AG08396 (cell line): Measurements from ENCODE around the gene OPTN.
A peak's percentile ranks its signal among the peaks of the same experiment; 100 is the strongest.
"Not testable (repeated sequence)": the region's sequence is repeated elsewhere in the genome, so short reads cannot be mapped to it uniquely, and the experiment has no call there.

Source experiments
- DNase-seq: peaks from one replicate; pipeline ENCODE4 v3.0.0; 2012; ENCODE audit warnings: low spot score, mixed read lengths

The OPTN gene

GRCh38 chr10:13099666-13100348 is at the start of gene OPTN:
TSS of gene OPTN (plus strand) at chr10:13100163. CDS start at chr10:13109123, 8,960 bp downstream.
- DNase-seq: peak; percentile 95

- no peak for DNase-seq
Measured at GRCh38 chr10:13051126-13051694, 48.8 kb upstream of the OPTN start.

GRCh38 chr10:13053208-13053607 is 46.8 kb upstream of the OPTN start:
- not testable (repeated sequence) for DNase-seq

- DNase-seq: no peak
Measured at GRCh38 chr10:13053794-13054462, 46.0 kb upstream of the OPTN start.

GRCh38 chr10:13054844-13055243 is 45.1 kb upstream of the OPTN start:
- DNase-seq: no peak

- DNase-seq: peak; percentile 31
Measured at GRCh38 chr10:13056456-13057077, 43.4 kb upstream of the OPTN start.

- no peak for DNase-seq
Measured at GRCh38 chr10:13062803-13063202, 37.2 kb upstream of the OPTN start.

- DNase-seq: no peak
Measured at GRCh38 chr10:13066527-13066926, 33.4 kb upstream of the OPTN start.

- DNase-seq: no peak
Measured at GRCh38 chr10:13067431-13067830, 32.5 kb upstream of the OPTN start.

- DNase-seq: no peak
Measured at GRCh38 chr10:13068071-13068470, 31.9 kb upstream of the OPTN start.

- no peak for DNase-seq
Measured at GRCh38 chr10:13068484-13068883, 31.5 kb upstream of the OPTN start.

- DNase-seq: no peak
Measured at GRCh38 chr10:13072339-13072738, 27.6 kb upstream of the OPTN start.

GRCh38 chr10:13074563-13075451 is 25.2 kb upstream of the OPTN start:
- peak; percentile 80 for DNase-seq

GRCh38 chr10:13078912-13079775 is 20.8 kb upstream of the OPTN start:
- no peak for DNase-seq

- no peak for DNase-seq
Measured at GRCh38 chr10:13079776-13080050, 20.2 kb upstream of the OPTN start.

- DNase-seq: no peak
Measured at GRCh38 chr10:13080643-13081042, 19.3 kb upstream of the OPTN start.

- not testable (repeated sequence) for DNase-seq
Measured at GRCh38 chr10:13083700-13084099, 16.3 kb upstream of the OPTN start.

GRCh38 chr10:13086056-13086455 is 13.9 kb upstream of the OPTN start:
- no peak for DNase-seq

GRCh38 chr10:13087601-13087985 is 12.4 kb upstream of the OPTN start:
- DNase-seq: no peak

GRCh38 chr10:13087986-13088618 is 11.9 kb upstream of the OPTN start:
- DNase-seq: peak; percentile 55

GRCh38 chr10:13089345-13089744 is 10.6 kb upstream of the OPTN start:
- no peak for DNase-seq
